ENCODE measurements around the gene HSD3B7. TPM values are rescaled to one million over a fixed set of nuclear protein-coding genes. Genes with fewer than 3 reads are reported as not detected.

The HSD3B7 gene
- total RNA-seq, 2 experiments from 2014 or later, result 1.6 to 2.2 TPM

GRCh38 chr16:30957456-30958174 is 27.4 kb upstream of the HSD3B7 start, which contains the start of gene SETD1A:
Gene SETD1A, plus strand, starts transcription at chr16:30957754. Its CDS starts 978 bp downstream, at chr16:30958732.
- Mint-ChIP-seq H3K4me1 (peaks cover 37% of the 10 kb centered on the region), H3K27ac (peak within 1 kb of the TSS; percentile 99), H3K27me3 (no peaks in the 10 kb centered on the region), H3K4me3 (peak within 1 kb of the TSS; percentile 93), H3K36me3 (ENCODE audit: low read depth) (peaks cover 37% of the 10 kb centered on the region), H3K9me3 (ENCODE audit: low read depth) (no peaks in the 10 kb centered on the region)
- POLR2A ChIA-PET, result interaction anchor here (0.9 kb wide), 1 partner anchor 152 kb away, joined by 4 read pairs; no protein-coding TSS in a partner anchor
- intact Hi-C loops (cut with DNase I, micrococcal nuclease), result loop anchor here (1.0 to 10.0 kb wide), 22 partner anchors 34 to 907 kb away; partner anchors contain the start of genes ARMC5 (in 2 of the 2), ZNF646 (in 2 of the 2), ZNF668 (in 2 of the 2) and BCKDK (in 1 of the 2)
- CTCF ChIA-PET, result interaction anchor here (0.6 to 2.2 kb wide), 2 partner anchors 15 to 32 kb away, joined by 3 to 10 read pairs; no protein-coding TSS in a partner anchor
- ATAC-seq (peak; percentile 89), DNase-seq (peak; percentile 99)

GRCh38 chr16:30958175-30959079 is 26.6 kb upstream of the HSD3B7 start:
- no peak for ATAC-seq
- Mint-ChIP-seq H3K27me3 (no peaks in the 10 kb centered on the region), H3K4me3 (peak overlapping the region; percentile 93), H3K27ac (peak overlapping the region; percentile 87), H3K36me3 (ENCODE audit: low read depth) (peaks cover 43% of the 10 kb centered on the region), H3K4me1 (peaks cover 40% of the 10 kb centered on the region), H3K9me3 (ENCODE audit: low read depth) (no peaks in the 10 kb centered on the region)
- no peak for DNase-seq
- POLR2A ChIA-PET, result interaction anchor here (0.9 to 1.2 kb wide), 2 partner anchors 12 to 153 kb away, joined by 3 to 4 read pairs; no protein-coding TSS in a partner anchor
- CTCF ChIA-PET, result interaction anchor here (0.6 to 2.2 kb wide), 5 partner anchors 16 to 39 kb away, joined by 3 to 10 read pairs (median 3); partner anchors contain the start of gene HSD3B7
- intact Hi-C loops (cut with DNase I, micrococcal nuclease), result loop anchor here (5.0 to 10.0 kb wide), 3 partner anchors 184 to 906 kb away; partner anchors contain the start of gene ZNF843 (in 1 of the 2)

GRCh38 chr16:30961384-30961783 is 23.6 kb upstream of the HSD3B7 start:
- ChIA-PET CTCF (interaction anchor here (1.0 kb wide), 1 partner anchor 17 kb away, joined by 3 read pairs; no protein-coding TSS in a partner anchor), POLR2A (no interaction called here)
- intact Hi-C loops (cut with DNase I, micrococcal nuclease), result no loop called here
- Mint-ChIP-seq H3K4me3 (no peak overlapping the region), H3K36me3 (ENCODE audit: low read depth) (peaks cover 59% of the 10 kb centered on the region), H3K4me1 (peaks cover 31% of the 10 kb centered on the region), H3K27ac (no peak overlapping the region), H3K9me3 (ENCODE audit: low read depth) (no peaks in the 10 kb centered on the region), H3K27me3 (no peaks in the 10 kb centered on the region)
- DNase-seq (no peak), ATAC-seq (no peak)

- Mint-ChIP-seq H3K9me3 (ENCODE audit: low read depth) (no peaks in the 10 kb centered on the region), H3K27me3 (no peaks in the 10 kb centered on the region), H3K27ac (no peak overlapping the region), H3K4me3 (no peak overlapping the region), H3K36me3 (ENCODE audit: low read depth) (peaks cover 67% of the 10 kb centered on the region), H3K4me1 (peaks cover 19% of the 10 kb centered on the region)
- POLR2A ChIA-PET, result interaction anchor here (0.7 kb wide), 1 partner anchor 29 kb away, joined by 3 read pairs; no protein-coding TSS in a partner anchor
- intact Hi-C loops (cut with DNase I, micrococcal nuclease), result no loop called here
- no peak for ATAC-seq
- CTCF ChIA-PET, result interaction anchor here (0.5 to 0.9 kb wide), 4 partner anchors 8 to 903 kb away, joined by 3 to 4 read pairs (median 4); no protein-coding TSS in a partner anchor
- DNase-seq, result no peak
These were observed 21.0 kb upstream of the HSD3B7 start for GRCh38 chr16:30963925-30964511.

- H3K9me3 Mint-ChIP-seq (ENCODE audit: low read depth), result no peaks in the 10 kb centered on the region
- ATAC-seq (no peak), DNase-seq (no peak)
- H3K4me1 Mint-ChIP-seq, result peaks cover 12% of the 10 kb centered on the region
- no peaks in the 10 kb centered on the region for H3K27me3 Mint-ChIP-seq
- ChIA-PET POLR2A (no interaction called here), CTCF (interaction anchor here (0.5 to 0.9 kb wide), 4 partner anchors 9 to 902 kb away, joined by 3 to 4 read pairs (median 4); no protein-coding TSS in a partner anchor)
- H3K27ac Mint-ChIP-seq, result no peak overlapping the region
- H3K4me3 Mint-ChIP-seq, result no peak overlapping the region
- intact Hi-C loops (cut with DNase I, micrococcal nuclease), result no loop called here
- peaks cover 60% of the 10 kb centered on the region for H3K36me3 Mint-ChIP-seq (ENCODE audit: low read depth)
These were observed 20.3 kb upstream of the HSD3B7 start for GRCh38 chr16:30964574-30965226.

- CTCF ChIA-PET, result no interaction called here
- ATAC-seq (no peak), DNase-seq (no peak)
- Mint-ChIP-seq H3K27me3 (no peaks in the 10 kb centered on the region), H3K4me1 (peaks cover 5% of the 10 kb centered on the region), H3K9me3 (ENCODE audit: low read depth) (no peaks in the 10 kb centered on the region), H3K36me3 (ENCODE audit: low read depth) (peaks cover 53% of the 10 kb centered on the region), H3K4me3 (no peak overlapping the region), H3K27ac (no peak overlapping the region)
- intact Hi-C loops (cut with DNase I, micrococcal nuclease), result no loop called here
- POLR2A ChIA-PET, result no interaction called here
These were observed 19.6 kb upstream of the HSD3B7 start for GRCh38 chr16:30965436-30965835.

GRCh38 chr16:30966033-30966619 is 18.9 kb upstream of the HSD3B7 start:
- POLR2A ChIA-PET, result no interaction called here
- peaks cover 56% of the 10 kb centered on the region for H3K36me3 Mint-ChIP-seq (ENCODE audit: low read depth)
- H3K4me3 Mint-ChIP-seq, result no peak overlapping the region
- H3K27ac Mint-ChIP-seq, result no peak overlapping the region
- no peaks in the 10 kb centered on the region for H3K9me3 Mint-ChIP-seq (ENCODE audit: low read depth)
- peaks cover 3% of the 10 kb centered on the region for H3K4me1 Mint-ChIP-seq
- intact Hi-C loops (cut with DNase I, micrococcal nuclease), result no loop called here
- no peaks in the 10 kb centered on the region for H3K27me3 Mint-ChIP-seq
- CTCF ChIA-PET, result interaction anchor here (0.6 kb wide), 1 partner anchor 17 kb away, joined by 3 read pairs; no protein-coding TSS in a partner anchor
- no peak for ATAC-seq
- no peak for DNase-seq

- no peak for DNase-seq
- CTCF ChIA-PET, result interaction anchor here (0.7 kb wide), 1 partner anchor 43 kb away, joined by 3 read pairs; no protein-coding TSS in a partner anchor
- intact Hi-C loops (cut with DNase I, micrococcal nuclease), result no loop called here
- POLR2A ChIA-PET, result no interaction called here
- Mint-ChIP-seq H3K4me1 (peaks cover 3% of the 10 kb centered on the region), H3K27ac (no peak overlapping the region), H3K36me3 (ENCODE audit: low read depth) (peaks cover 59% of the 10 kb centered on the region), H3K4me3 (no peak overlapping the region), H3K9me3 (ENCODE audit: low read depth) (no peaks in the 10 kb centered on the region), H3K27me3 (no peaks in the 10 kb centered on the region)
- ATAC-seq, result no peak
These were observed 17.2 kb upstream of the HSD3B7 start for GRCh38 chr16:30967795-30968194.

GRCh38 chr16:30969246-30969842 is 15.7 kb upstream of the HSD3B7 start:
- CTCF ChIA-PET, result interaction anchor here (0.6 to 1.3 kb wide), 3 partner anchors 125 to 148 kb away, joined by 3 read pairs; partner anchors contain the start of gene KAT8
- intact Hi-C loops (cut with DNase I, micrococcal nuclease), result no loop called here
- no peaks in the 10 kb centered on the region for H3K9me3 Mint-ChIP-seq (ENCODE audit: low read depth)
- POLR2A ChIA-PET, result interaction anchor here (0.5 to 0.9 kb wide), 2 partner anchors 11 to 63 kb away, joined by 3 to 6 read pairs; no protein-coding TSS in a partner anchor
- H3K36me3 Mint-ChIP-seq (ENCODE audit: low read depth), result peaks cover 59% of the 10 kb centered on the region
- H3K27ac Mint-ChIP-seq, result no peak overlapping the region
- ATAC-seq (no peak), DNase-seq (no peak)
- H3K4me3 Mint-ChIP-seq, result no peak overlapping the region
- H3K27me3 Mint-ChIP-seq, result no peaks in the 10 kb centered on the region
- no peaks in the 10 kb centered on the region for H3K4me1 Mint-ChIP-seq

- ATAC-seq, result no peak
These were observed 13.7 kb upstream of the HSD3B7 start for GRCh38 chr16:30971298-30971697.

More at GRCh38 chr16:30971298-30971697, 13.7 kb upstream of the HSD3B7 start:
- Mint-ChIP-seq H3K4me3 (no peak overlapping the region), H3K9me3 (ENCODE audit: low read depth) (no peaks in the 10 kb centered on the region), H3K36me3 (ENCODE audit: low read depth) (peaks cover 57% of the 10 kb centered on the region), H3K27ac (no peak overlapping the region), H3K27me3 (no peaks in the 10 kb centered on the region), H3K4me1 (no peaks in the 10 kb centered on the region)
- ChIA-PET CTCF (interaction anchor here (0.9 to 1.6 kb wide), 2 partner anchors 11 to 14 kb away, joined by 3 to 4 read pairs; no protein-coding TSS in a partner anchor), POLR2A (no interaction called here)
- DNase-seq, result no peak
- intact Hi-C loops (cut with DNase I, micrococcal nuclease), result no loop called here
